ENCODE data around the gene FYN. TPM values are rescaled to one million over a fixed set of nuclear protein-coding genes. Genes with fewer than 3 reads are reported as not detected.

FYN gene
- total RNA-seq, 1 experiment from 2014 or later, result 18.5 TPM

DNA sequence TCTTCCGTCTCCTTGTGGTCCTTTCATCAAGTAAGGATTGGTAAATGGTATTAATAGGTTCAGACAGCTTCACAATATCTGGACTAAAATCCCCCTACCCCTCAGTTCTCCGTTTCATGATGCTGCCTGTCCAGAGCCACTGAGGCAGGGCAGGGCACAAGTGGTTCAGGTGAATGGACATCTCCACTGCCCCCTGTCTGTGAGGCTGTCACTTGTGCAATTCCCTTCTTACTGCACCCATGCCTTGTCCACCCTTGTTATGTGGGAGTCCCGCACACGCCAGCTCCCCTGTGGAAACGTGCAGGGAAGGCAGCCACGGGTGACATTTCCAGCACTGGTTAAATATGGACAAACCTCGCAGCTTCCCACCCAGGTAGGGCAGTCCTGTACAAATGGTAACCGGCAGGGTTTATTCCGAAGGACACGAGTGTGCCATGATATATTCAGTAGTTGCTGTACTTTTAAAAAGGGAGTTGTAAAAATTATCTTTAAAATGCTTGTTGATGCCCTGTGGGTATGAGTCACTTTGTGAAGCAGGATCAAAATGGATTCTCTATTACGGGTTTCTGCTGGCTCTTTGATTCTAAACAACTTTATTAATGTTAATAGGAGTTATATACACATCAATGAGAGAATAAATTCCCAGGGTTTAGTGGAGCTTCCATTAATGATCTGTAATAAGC is 73.5 kb downstream of the FYN start:
- DNase-seq (ENCODE audit: low read depth, low spot score), result no peak
- peak; percentile 69 for ATAC-seq
- Histone ChIP-seq H4K20me1 (ENCODE audit: insufficient read depth) (no peaks in the 10 kb centered on the region), H3K4me2 (ENCODE audit: low read length) (no peak overlapping the region), H3K79me2 (ENCODE audit: insufficient read depth, low read length) (no peaks in the 10 kb centered on the region), H3K4me3 (replicated peaks in 1 of 2; ENCODE audit: low read depth in 1 of 2, low read length in 2 of 2) (no peak overlapping the region), H3K9me2 (ENCODE audit: insufficient read depth) (no peaks in the 10 kb centered on the region), H2AFZ (ENCODE audit: low read depth, low read length, poor library complexity, severe bottlenecking) (no peak overlapping the region), H3K9ac (ENCODE audit: low read length) (no peak overlapping the region), H3K36me3 (ENCODE audit: control insufficient read depth in 1 of 2, insufficient read depth in 2 of 2, low read length in 2 of 2) (no peaks in the 10 kb centered on the region), H3K27ac (ENCODE audit: low read depth, low read length) (no peak overlapping the region), H3K9me3 (ENCODE audit: control insufficient read depth in 1 of 2, insufficient read depth in 1 of 2, low read depth in 1 of 2, low read length in 2 of 2) (no peaks in the 10 kb centered on the region), H3K27me3 (ENCODE audit: insufficient read depth, low read length) (no peaks in the 10 kb centered on the region), H3K4me1 (ENCODE audit: control insufficient read depth in 1 of 2, insufficient read depth in 2 of 2, low read length in 2 of 2) (no peaks in the 10 kb centered on the region)
- ChIA-PET CTCF (no interaction called here), POLR2A (no interaction called here), RAD21 (ENCODE audit: low non-redundant PET in 1 of 2, low total read pairs in 2 of 2, uncharacterized antibody in 2 of 2, unreplicated experiment in 2 of 2) (interaction anchor here in 1 of 2 experiments (0.7 kb wide), 1 partner anchor 1818 kb away, joined by 4 read pairs; no protein-coding TSS in a partner anchor)
- no TSS peak for BruUV-seq (replicated peaks)
- no peak for TF ChIP-seq EZH2 (IDR thresholded peaks at IDR 0.05)
- TF ChIP-seq, protein P1, sequence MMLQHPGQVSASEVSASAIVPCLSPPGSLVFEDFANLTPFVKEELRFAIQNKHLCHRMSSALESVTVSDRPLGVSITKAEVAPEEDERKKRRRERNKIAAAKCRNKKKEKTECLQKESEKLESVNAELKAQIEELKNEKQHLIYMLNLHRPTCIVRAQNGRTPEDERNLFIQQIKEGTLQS (IDR thresholded peaks at IDR 0.05), result no peak
- TF ChIP-seq, protein P2, sequence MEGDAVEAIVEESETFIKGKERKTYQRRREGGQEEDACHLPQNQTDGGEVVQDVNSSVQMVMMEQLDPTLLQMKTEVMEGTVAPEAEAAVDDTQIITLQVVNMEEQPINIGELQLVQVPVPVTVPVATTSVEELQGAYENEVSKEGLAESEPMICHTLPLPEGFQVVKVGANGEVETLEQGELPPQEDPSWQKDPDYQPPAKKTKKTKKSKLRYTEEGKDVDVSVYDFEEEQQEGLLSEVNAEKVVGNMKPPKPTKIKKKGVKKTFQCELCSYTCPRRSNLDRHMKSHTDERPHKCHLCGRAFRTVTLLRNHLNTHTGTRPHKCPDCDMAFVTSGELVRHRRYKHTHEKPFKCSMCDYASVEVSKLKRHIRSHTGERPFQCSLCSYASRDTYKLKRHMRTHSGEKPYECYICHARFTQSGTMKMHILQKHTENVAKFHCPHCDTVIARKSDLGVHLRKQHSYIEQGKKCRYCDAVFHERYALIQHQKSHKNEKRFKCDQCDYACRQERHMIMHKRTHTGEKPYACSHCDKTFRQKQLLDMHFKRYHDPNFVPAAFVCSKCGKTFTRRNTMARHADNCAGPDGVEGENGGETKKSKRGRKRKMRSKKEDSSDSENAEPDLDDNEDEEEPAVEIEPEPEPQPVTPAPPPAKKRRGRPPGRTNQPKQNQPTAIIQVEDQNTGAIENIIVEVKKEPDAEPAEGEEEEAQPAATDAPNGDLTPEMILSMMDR (IDR thresholded peaks at IDR 0.05 in 2 of 3, conservative IDR thresholded peaks at IDR 0.05 in 1 of 3; ENCODE audit: borderline replicate concordance in 1 of 3, insufficient read depth in 1 of 3, low read depth in 2 of 3, low read length in 2 of 3), result peak in 2 of 3 experiments; percentile 31 to 38; a peak in 2 of 6 replicates
- TF ChIP-seq, protein P3, sequence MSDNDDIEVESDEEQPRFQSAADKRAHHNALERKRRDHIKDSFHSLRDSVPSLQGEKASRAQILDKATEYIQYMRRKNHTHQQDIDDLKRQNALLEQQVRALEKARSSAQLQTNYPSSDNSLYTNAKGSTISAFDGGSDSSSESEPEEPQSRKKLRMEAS (IDR thresholded peaks at IDR 0.05), result no peak
- intact Hi-C loops (cut with micrococcal nuclease), result no loop called here

DNA sequence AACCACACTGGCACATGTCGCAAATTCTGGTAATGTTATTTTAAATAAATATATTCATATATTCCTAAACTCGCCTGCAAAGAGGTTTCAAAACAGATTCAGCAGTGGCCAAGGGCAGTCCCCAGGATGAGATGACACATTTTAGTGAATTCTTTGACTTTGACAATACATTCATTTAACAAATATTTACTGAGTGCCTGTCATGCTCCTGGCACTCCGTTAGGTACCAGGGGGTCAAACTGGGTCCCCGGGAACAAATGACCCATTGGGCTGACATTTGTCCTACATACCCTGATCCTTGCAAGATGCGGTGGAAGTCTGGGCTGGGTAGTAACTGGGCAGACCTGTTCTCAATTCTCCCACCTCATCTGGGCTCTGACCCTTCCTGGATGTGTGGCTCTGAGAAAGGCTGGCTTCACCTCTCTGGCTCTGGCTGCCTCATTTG is 74.9 kb downstream of the FYN start:
- no peak overlapping the region for H2AFZ ChIP-seq (ENCODE audit: low read depth, low read length, poor library complexity, severe bottlenecking)
- CTCF ChIA-PET, result no interaction called here
- no peak for ATAC-seq
- H4K20me1 ChIP-seq (ENCODE audit: insufficient read depth), result no peaks in the 10 kb centered on the region
- intact Hi-C loops (cut with micrococcal nuclease), result no loop called here
- no peak overlapping the region for H3K27ac ChIP-seq (ENCODE audit: low read depth, low read length)
- H3K27me3 ChIP-seq (ENCODE audit: insufficient read depth, low read length), result no peaks in the 10 kb centered on the region
- no peak for DNase-seq (ENCODE audit: low read depth, low spot score)
- RAD21 ChIA-PET (ENCODE audit: low non-redundant PET in 1 of 2, low total read pairs in 2 of 2, uncharacterized antibody in 2 of 2, unreplicated experiment in 2 of 2), result no interaction called here
- no peaks in the 10 kb centered on the region for H3K36me3 ChIP-seq (ENCODE audit: control insufficient read depth in 1 of 2, insufficient read depth in 2 of 2, low read length in 2 of 2)
- H3K9ac ChIP-seq (ENCODE audit: low read length), result no peak overlapping the region
- POLR2A ChIA-PET, result no interaction called here
- H3K4me2 ChIP-seq (ENCODE audit: low read length), result no peak overlapping the region
- no peak overlapping the region for H3K4me3 ChIP-seq (replicated peaks in 1 of 2; ENCODE audit: low read depth in 1 of 2, low read length in 2 of 2)
- H3K9me3 ChIP-seq (ENCODE audit: control insufficient read depth in 1 of 2, insufficient read depth in 1 of 2, low read depth in 1 of 2, low read length in 2 of 2), result no peaks in the 10 kb centered on the region
- BruUV-seq (replicated peaks), result no TSS peak
- H3K9me2 ChIP-seq (ENCODE audit: insufficient read depth), result no peaks in the 10 kb centered on the region
- H3K79me2 ChIP-seq (ENCODE audit: insufficient read depth, low read length), result no peaks in the 10 kb centered on the region
- H3K4me1 ChIP-seq (ENCODE audit: control insufficient read depth in 1 of 2, insufficient read depth in 2 of 2, low read length in 2 of 2), result no peaks in the 10 kb centered on the region
- TF ChIP-seq ELF1 (IDR thresholded peaks at IDR 0.05; ENCODE audit: borderline replicate concordance, low read depth) (no peak), FOSL1 (IDR thresholded peaks at IDR 0.05; ENCODE audit: low read depth) (no peak), SRF (IDR thresholded peaks at IDR 0.05; ENCODE audit: low read depth) (no peak), EZH2 (IDR thresholded peaks at IDR 0.05) (no peak), CEBPB (IDR thresholded peaks at IDR 0.05; ENCODE audit: low read depth) (no peak), TCF7L2 (IDR thresholded peaks at IDR 0.05; ENCODE audit: borderline replicate concordance, extremely low read depth, insufficient read depth, insufficient read length) (no peak), SIN3A (IDR thresholded peaks at IDR 0.05; ENCODE audit: low read depth) (no peak), JUND (IDR thresholded peaks at IDR 0.05) (no peak)
- TF ChIP-seq, protein P4, sequence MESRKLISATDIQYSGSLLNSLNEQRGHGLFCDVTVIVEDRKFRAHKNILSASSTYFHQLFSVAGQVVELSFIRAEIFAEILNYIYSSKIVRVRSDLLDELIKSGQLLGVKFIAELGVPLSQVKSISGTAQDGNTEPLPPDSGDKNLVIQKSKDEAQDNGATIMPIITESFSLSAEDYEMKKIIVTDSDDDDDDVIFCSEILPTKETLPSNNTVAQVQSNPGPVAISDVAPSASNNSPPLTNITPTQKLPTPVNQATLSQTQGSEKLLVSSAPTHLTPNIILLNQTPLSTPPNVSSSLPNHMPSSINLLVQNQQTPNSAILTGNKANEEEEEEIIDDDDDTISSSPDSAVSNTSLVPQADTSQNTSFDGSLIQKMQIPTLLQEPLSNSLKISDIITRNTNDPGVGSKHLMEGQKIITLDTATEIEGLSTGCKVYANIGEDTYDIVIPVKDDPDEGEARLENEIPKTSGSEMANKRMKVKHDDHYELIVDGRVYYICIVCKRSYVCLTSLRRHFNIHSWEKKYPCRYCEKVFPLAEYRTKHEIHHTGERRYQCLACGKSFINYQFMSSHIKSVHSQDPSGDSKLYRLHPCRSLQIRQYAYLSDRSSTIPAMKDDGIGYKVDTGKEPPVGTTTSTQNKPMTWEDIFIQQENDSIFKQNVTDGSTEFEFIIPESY (IDR thresholded peaks at IDR 0.05; ENCODE audit: extremely low read depth, insufficient replicate concordance, low read length), result no peak
- TF ChIP-seq, protein P2 (IDR thresholded peaks at IDR 0.05 in 2 of 3, conservative IDR thresholded peaks at IDR 0.05 in 1 of 3; ENCODE audit: borderline replicate concordance in 1 of 3, insufficient read depth in 1 of 3, low read depth in 2 of 3, low read length in 2 of 3), result no peak
